Measurements from ENCODE around the gene SLC4A3.
"Not testable (repeated sequence)": the region's sequence is repeated elsewhere in the genome, so short reads cannot be mapped to it uniquely, and the experiment has no call there.

Gene SLC4A3

DNA sequence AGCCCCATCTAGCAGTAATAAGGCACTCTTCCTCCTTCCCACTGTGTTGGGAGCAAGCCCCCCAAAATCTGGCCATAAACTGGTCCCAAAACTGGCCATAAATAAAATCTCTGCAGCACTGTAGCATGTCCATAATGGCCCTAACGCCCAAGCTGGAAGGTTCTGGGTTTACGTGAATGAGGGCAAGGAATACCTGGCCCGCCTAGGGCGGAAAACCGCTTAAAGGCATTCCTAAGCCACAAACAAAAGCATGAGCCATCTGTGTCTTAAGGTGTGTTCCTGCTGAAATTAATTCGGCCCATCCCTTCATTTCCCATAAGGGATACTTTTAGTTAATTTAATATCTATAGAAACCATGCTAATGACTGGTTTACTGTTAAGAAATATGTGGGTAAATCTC, 24.2 kb downstream of the SLC4A3 start:
- DNase-seq: not testable (repeated sequence)

DNA sequence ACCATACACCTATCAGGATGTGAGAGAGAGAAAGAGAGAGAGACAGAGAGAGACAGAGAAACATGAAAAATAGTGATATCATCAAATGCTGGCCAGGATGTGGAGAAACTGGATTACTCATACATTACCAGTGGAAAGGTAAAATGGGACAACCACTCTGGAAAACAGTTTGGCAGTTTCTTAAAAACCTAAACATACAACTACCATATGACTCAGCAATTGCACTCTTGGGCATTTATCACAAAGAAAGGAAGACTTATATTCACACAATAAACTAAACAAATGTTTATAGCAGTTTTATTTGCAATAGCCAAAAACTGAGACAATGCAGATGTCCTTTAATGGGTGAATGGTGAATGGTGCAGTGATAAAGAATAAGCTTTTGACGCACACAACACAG, 29.1 kb downstream of the SLC4A3 start:
- DNase-seq: no peak

- no peak for DNase-seq
Observed at GRCh38 chr2:219658196-219658846, 30.9 kb downstream of the SLC4A3 start.

DNA sequence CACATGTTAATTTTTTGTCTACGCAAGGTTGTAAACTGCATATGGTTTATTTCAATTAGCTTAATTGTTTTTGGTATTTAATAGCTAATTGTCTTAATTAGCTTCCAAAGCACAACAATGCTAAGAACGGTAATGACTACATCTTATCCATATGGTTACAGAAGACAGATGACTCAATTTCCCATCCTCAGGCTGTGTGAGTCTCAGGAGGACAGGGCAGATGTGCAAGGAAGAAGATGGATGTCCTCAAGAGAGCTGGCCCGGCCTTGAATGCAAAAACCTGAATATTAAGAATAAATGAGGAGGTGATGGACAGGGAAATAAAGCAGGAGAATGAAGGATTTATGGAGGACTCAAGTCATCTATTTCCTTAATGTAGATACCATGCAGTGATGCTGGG, 31.4 kb downstream of the SLC4A3 start:
- no peak for DNase-seq

DNA sequence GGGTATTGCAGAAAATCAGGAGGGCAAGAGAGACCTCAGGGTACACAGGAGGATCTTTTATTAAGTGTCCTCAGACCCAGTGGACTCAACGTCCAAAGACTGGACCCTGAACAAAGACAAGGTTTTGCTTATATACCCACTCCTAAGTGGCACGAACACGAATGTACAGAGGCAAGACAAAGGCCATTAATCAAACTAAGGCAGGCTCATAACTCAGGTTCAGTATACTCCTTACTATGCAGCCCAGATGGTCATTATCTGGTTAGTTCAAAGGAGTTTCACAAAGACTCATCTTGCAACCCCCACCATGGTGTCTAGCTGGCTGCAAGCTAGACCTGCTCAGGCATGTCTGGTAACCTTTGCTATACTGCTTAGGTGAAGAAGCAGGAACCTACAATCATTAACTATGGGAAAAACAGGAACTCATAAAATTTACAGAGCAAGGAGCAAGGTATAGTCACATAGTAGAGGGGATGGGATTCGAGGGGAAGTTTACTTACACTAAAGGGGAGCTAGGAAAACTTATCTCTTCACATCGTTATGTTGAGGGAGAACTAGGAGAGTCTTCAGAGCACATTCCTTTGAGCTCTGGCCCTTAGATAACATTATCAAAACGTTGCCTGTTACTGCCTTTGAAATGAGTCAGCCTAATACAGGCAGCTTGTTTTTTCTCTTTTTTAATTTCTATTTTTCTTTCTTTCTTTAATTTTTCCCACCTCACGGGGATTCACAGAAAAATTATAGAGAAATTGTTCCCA, 33.9 kb downstream of the SLC4A3 start:
- DNase-seq: no peak

- DNase-seq: no peak
Observed at GRCh38 chr2:219661955-219662395, 34.5 kb downstream of the SLC4A3 start.

GRCh38 chr2:219662566-219662965, 35.1 kb downstream of the SLC4A3 start:
- no peak for DNase-seq

DNA sequence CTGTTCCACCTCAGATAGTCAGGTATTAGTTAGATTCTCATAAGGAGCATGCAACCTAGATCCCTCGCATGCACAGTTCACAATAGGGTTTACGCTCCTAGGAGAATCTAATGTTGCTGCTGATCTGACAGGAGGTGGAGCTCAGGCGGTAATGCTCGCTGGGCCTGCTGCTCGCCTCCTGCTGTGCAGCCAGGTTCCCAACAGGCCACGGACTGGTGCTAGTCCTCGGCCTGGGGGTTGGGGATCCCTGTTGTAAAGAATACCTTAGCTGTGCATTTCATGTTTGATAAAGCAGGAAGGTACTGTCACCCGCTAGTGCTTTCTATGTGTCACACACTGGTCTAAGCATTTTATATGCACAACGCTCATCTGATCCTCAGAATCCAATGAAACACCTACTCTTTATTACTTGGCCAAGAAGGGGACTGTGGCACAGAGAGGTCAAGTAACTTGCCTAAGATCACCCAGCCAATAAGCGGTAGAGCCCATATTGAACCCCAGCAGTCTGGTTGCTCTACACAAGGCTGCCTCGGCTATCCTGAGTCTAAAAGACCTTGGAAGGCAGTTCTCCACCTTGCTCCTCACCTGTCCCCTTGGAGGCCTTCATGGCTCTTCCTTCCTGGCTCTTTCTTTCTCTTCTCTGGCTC, 35.8 kb downstream of the SLC4A3 start:
- DNase-seq: no peak

- DNase-seq: no peak
Observed at GRCh38 chr2:219664041-219664440, 36.6 kb downstream of the SLC4A3 start.

- DNase-seq: no peak
Observed at GRCh38 chr2:219664944-219665343, 37.5 kb downstream of the SLC4A3 start.

GRCh38 chr2:219665926-219666325, 38.5 kb downstream of the SLC4A3 start:
- DNase-seq: no peak

- no peak for DNase-seq
Observed at GRCh38 chr2:219668316-219668715, 40.9 kb downstream of the SLC4A3 start.

DNA sequence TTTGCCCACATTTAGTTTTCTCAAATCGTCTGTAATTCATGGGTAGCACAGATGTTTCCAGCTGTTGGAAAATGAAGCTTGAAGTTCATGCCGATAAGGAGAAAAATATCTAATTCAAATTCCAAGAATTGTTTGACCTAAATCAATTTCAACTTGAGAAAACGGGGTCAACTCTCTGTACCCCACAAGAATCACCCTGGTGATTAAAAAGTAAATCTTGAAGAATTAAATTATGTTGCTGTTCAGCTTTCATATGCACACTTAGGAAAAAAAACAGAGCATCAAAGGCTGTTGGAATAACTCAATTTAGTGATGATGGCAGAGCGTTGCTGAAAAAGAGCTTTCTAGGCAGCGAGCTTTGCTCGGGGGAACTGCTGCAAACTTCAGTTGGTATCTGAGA, 43.0 kb downstream of the SLC4A3 start:
- DNase-seq: no peak

DNA sequence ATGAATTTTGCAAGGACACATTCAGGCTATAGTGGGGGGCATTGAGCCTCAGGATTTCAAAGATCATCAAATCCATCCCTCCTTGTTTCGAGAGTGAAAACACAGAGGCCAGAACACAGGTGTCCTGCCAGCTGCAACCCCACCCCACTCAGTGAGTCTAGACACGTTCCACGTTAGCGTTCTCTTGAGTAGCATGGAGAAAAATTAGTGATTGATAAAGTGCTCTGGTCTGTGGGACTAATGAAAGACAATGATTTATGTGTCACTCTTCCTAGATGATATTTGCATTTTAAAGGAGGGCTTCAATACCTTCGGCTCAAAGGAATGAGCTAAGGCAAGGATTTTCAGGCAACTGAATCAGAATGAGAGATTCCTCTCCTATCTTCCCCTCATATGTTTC, 43.8 kb downstream of the SLC4A3 start:
- DNase-seq: no peak

DNA sequence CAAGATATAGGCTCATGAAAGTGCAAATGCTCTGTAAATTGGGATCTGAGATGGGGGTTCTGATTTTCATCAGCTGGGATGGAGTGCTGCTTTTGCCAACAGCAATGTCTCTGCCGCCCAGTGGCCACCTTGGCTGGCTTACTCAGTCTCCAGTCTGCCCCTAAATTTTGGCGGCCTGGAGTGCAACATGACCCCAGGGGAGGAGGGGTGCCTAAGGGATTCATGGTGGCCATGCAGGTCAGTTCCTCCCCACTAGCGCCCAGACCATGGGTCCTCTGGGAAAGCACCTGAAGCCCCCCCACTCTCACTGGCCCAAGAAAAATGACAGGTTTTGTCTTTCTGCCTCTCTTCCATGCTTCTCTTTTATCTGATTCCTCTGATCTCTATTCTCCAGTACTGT, 45.0 kb downstream of the SLC4A3 start:
- no peak for DNase-seq

DNA sequence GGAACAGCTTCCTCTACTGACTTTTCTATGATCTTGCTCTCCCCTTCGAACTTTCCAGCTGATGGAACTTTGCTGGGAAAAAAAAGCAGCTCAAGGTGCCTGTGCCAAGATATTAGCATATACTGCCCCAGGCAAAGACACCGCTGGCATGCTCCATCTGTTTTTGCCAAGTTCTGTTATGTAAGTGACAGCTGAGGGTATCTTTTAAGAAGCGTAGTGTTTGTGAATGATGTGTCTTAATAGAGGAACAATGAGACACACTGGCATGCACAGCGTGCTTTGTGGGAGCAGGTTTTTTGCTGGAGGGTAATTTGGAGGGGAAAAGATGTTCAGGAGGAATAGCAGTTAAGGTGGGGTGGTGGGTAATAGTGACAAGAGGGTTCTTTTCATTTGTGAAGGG, 47.8 kb downstream of the SLC4A3 start:
- no peak for DNase-seq

GRCh38 chr2:219676586-219676985, 49.2 kb downstream of the SLC4A3 start:
- DNase-seq: no peak

DNA sequence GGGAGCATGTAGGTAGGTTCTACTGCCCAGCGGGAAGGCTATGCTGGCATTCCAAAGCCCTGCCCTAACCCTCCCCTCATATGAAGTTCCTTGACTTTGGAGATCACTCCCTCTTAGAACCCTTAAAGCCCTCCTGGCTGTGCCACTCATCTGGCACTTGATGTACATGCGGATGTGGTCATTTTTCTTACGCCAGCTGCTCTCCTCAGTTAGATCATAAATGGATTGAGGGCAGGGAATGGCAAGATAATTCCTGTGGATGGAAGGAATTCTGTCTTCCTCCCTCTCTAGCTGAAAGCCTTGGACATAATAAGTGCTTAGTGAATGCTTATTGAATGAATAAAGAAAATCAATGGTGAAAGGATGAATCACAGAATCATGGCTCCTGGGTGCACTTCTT, 51.6 kb downstream of the SLC4A3 start:
- DNase-seq: no peak

GRCh38 chr2:219679571-219679970, 52.1 kb downstream of the SLC4A3 start:
- no peak for DNase-seq

GRCh38 chr2:219680958-219681693, 53.7 kb downstream of the SLC4A3 start:
- no peak for DNase-seq

DNA sequence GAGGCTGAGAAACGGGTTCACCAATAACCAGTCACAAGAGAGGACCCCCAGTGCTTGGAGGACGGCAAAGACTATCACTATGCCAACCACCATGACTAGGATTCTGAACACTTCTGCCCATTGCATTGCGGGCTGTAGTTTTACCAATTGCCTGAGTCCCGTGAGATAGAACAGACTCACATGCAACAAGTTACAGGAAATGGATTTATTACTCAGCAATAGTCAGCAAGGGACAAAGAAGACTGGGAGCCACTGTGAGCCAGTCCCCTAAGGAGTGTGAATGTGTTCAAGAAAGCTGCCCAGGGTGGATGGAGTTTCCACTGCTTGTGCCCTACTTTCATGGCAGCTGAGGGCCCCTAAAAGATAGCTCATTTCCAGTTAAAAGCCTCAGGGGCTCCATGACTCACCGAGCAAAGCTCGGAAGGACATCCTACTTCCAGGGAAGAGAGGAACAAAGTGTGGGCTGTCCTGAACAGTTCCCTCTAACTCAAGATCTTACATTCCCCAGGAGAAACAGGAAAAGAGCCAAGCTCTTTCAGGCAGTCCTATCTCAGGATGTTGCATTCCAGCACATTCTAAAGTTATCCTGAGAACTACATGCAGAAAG, 54.4 kb downstream of the SLC4A3 start:
- DNase-seq: no peak

GRCh38 chr2:219683474-219683873, 56.0 kb downstream of the SLC4A3 start:
- DNase-seq: not testable (repeated sequence)
